Dedifferentiated amniotic fluid mesenchymal stem cell (primary cell): Measurements from ENCODE around the gene ZRANB3.
"Not testable (repeated sequence)": the region's sequence is repeated elsewhere in the genome, so short reads cannot be mapped to it uniquely, and the experiment has no call there.

ENCODE experiments used
- DNase-seq: peaks from one replicate; pipeline ENCODE4 v3.0.0-alpha.2; 2016; ENCODE audit errors: extremely low spot score

The ZRANB3 gene

DNA sequence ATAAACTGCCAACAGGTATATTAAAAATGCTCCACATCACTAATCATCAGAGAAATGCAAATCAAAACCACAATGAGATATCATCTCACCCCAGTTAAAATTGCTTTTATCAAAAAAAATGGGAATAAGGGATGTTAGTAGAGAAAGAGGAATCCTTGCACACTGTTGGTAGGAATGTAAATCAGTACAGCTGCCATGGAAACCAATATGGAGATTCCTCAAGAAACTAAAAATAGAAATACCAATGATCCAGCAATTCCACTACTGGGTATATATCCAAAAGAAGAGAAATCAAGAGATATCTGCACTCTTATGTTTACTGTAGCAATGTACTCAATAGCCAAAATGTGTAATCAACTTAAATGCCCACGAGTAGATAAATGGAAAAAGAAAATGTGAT lies 40.6 kb downstream of the ZRANB3 start:
- DNase-seq, result no peak

DNA sequence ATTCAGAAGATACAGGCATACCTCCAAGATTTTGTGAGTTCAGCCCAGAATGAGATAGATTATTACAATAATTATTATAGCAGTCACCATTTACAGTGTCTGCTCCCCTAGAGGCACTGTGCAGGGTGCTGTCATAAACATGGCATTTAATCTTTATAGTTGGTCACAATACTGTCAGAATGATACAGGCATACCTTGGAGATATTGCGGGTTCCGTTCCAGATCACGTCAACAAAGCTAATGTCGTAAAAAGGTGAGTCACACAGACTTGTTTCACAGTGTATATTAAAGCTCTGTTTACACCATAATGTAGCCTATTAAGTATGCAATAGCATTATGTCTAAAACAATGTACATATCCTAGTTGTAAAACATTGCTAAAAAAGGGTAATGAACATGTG lies 45.6 kb downstream of the ZRANB3 start:
- DNase-seq, result no peak

DNA sequence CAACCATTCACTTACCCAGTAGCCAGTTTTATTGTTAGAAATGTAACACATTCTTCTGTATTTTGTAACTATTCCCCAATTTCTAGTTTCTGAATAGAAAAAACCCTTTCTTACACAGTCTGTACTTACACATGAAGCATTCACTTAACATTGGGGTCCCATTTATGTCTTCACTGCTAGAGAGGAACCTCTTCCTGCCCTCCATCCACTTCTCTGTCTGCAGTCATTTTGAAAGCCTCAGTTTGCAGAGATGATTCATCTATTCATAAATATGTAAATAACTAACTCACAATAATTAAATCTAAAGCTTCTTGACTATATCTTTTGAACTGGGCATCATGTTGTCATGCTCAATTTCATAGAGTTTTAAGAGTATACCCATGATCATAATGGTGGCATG lies 55.9 kb downstream of the ZRANB3 start:
- DNase-seq, result no peak

DNA sequence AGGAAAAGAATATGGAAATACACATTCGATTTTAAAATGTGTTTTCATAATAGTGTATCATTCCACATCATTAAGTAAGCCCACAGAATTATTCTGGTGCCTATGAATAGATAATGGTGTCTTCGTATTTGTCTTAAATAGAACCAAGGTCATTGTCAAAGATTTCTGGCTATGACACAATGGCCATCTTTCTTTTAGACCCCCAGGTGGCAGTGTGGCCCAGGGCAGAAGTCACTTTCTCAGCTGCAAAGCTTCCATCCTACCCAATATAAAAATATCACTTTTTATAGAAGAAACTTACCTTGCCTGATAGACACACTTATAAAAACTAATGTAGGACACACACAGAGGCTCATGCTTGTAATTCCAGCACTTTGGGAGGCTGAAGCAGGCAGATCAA lies 57.5 kb downstream of the ZRANB3 start:
- DNase-seq, result no peak

DNA sequence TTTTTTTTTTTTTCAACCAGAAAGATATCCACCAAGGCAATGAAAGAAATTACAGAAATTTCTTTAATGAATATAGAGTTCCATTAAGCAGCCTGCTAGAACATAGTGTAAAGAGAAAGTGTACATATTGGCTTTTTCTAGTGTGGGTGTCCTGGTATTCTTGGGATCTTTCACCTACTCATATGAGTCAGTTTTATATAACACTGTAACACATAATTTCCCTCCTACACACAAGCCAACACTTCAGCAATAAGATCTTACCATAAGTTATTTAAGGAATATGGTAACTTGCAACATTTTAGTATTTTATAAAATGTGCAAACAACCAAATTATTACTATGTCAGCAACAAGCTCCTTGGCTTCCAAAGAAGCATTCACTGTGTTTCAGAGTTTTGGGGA lies 59.9 kb downstream of the ZRANB3 start:
- no peak for DNase-seq

DNA sequence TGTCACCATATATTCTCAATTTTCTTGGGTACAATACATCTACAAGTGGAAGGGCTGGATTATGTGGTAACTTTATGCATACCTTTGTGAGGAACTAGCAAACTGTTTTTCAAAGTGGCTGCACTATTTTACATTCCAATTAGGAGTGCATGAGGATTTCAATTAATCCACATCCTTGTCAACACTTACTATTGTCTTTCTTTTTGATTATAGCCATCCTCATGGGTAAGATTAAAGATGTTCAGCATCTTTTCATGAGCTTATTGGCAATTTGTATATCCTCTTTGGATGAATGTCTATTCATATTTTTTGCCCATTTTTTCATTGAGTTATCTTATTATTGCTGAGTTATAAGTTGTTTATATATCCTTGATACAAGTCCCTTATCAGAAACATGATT lies 73.7 kb downstream of the ZRANB3 start:
- DNase-seq, result no peak

DNA sequence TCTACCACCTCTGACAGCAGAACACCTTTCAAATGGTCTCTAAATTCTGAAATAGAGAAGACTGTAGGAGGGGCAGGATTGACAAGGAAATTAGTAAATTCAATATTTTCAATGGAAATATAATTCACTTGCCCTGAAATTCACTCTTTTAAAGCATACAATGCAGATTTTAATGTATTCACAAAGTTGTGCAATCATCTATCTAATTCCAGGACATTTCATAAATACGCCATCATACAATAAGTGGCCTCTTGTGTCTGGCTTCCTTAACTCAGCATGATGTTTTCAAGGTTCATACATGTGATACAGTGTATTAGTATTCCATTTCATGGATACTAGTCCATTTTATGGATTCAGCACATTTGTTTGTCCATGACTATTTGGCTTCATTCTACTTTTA lies 74.2 kb downstream of the ZRANB3 start:
- no peak for DNase-seq

DNA sequence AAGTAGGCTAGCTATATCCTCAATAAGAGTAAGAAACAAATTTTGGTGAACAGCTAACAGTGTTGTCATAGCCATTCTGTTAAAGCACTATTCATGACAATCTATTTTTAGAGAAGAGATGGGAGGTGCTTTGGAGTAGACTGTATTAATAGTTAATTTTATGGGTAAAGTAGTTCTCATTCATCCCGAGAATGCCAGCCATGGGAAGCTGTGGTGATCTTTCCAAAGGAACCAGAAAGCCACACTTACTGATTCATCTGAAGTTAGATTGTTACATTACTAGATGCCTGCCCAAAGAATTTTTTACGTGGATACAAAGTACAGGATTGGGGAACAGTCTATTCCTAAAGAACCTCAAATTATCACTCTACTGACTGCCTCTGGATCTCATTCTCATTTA lies 74.6 kb downstream of the ZRANB3 start:
- DNase-seq, result no peak

DNA sequence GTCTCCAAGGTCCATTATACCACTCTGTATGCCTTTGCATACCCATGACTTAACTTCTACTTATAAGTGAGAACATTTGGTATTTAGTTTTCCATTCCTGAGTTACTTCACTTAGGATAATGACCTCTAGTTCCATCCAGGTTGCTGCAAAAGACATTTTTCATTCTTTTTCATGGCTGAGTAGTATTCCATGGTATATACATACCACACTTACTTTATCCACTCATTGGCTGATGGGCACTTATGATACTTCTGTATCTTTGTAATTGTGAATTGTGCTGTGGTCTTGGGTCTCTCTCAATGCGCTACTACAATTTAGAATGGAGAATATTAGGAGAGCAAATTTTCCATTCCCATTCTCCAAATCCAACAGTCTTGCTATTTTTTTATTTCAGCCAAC lies 76.4 kb downstream of the ZRANB3 start:
- no peak for DNase-seq

DNA sequence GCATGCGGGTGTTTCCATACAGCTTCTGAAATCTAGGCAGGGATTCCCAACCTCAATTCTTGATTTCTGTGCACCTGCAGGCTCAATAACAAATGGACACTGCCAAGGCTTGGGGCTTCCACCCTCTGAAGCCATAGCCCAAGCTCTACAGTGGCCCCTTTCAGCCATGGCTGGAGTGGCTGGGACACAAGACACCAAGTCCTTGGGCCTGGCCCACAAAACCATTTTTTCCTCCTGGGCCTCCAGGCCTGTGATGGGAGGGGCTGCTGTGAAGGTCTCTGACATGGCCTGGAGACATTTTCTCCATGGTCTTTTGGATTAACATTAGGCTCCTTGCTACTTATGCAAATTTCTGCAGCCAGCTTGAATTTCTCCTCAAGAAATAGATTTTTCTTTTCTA lies 78.0 kb downstream of the ZRANB3 start:
- not testable (repeated sequence) for DNase-seq

DNA sequence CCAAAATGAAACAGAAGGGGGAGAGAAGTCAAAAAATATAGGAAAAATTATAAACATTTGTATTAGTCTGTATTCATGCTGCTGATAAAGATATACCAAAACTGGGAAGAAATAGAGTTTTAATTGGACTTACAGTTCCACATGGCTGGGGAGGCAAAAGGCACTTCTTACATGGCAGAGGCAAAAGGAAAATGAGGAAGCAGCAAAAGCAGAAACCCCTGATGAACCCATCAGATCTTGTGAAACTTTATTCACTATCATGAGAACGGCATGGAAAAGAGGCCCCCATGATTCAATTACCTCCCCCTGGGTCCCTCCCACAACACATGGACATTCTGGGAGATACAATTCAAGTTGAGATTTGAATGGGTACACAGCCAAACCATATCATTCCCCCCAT lies 79.1 kb downstream of the ZRANB3 start:
- no peak for DNase-seq

DNA sequence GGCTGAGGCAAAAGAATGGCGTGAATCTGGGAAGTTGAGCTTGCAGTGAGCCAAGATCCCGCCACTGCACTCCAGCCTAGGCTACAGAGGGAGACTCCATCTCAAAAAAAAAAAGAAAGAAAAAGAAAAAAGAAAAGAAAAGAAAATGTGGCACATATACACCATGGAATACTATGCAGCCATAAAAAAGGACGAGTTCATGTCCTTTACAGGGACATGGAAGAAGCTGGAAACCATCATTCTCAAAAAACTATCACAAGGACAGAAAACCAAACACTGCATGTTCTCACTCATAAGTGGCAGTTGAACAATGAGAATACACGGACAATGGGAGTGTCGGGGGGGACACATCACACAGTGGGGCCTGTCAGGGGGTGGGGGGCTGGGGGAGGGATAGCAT lies 88.0 kb downstream of the ZRANB3 start:
- not testable (repeated sequence) for DNase-seq

DNA sequence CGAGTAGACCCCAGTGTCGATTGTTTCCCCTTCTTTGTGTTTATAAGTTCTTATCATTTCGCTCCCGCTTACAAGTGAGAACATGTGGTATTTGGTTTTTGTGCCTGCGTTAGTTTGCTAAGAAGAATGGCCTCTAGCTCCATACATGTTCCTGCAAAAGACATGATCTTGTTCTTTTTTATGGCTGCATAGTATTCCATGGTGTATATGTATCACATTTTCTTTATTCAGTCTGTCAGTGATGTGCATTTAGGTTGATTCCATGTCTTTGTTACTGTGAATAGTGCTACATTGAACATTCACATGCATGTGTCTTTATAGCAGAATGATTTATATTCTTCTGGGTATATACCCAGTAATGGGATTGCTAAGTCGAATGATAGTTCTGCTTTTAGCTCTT lies 95.9 kb downstream of the ZRANB3 start:
- not testable (repeated sequence) for DNase-seq

DNA sequence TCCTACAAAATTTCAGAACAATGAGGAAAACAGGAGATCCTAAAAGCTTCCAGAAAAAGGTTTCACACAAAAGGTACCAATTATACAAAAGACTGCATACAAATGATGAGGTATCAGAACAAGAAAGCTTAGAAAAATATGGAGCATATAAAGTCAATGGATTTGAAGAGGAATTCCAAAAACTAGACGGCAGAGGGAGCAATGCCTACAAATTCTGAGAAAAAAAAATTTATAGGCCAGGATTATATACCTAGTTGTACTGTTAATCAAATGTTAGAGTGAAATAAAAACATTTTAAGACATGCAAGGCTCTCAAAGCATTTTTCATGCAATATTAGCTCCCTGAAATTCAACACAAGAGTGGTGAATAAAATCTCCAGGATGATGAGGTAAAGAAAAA lies 106.2 kb downstream of the ZRANB3 start:
- no peak for DNase-seq

DNA sequence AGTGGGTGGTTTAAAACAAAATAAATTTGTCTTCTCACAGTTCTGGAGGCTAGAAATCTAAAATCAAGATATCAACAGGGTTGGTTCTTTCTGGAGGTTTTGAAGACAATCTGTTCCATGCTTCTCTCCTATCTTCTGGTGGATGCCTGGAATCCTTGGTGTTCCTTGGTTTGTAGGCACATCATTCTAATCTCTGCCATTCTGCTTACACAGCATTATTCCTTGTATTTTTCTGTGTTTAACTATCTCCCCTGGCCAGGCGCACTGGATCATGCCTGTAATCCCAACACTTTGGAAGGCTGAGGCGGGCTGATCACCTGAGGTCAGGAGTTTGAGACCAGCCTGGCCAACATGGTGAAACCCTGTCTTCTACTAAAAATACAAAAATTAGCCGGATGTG lies 108.1 kb downstream of the ZRANB3 start:
- DNase-seq, result no peak

DNA sequence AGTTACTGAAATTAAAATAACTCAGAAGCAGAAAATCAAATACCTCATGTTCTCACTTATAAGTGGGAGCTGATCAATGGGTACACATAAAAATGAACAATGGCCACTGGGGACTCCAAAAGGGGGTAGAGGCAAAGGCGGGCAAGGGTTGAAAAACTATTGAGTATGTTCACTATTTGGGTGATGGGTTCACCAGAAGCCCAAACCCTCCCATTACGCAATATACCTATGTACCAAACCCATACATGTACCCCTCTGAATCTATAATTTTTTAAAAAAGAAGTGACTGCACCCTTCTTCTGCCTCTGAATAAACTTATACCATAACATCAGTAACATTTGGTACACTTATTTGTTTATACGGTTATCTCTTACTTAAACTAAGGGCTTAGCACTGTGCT lies 119.4 kb downstream of the ZRANB3 start:
- DNase-seq, result no peak

DNA sequence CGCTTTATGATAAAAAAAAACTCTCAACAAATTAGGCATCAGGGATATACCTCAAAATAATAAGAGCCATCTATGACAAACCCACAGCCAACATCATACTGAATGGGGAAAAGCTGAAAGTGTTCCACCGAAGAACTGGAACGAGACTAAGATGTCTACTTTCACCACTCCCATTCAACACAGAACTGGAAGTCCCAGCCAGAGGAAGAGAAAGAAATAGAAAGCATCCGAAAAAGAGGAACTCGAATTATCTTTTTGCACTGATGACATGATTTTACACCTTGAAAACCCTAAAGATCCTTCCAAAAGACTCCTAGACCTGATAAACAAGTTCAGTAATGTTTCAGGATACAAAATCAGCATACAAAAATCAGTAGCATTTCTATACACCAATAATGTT lies 121.6 kb downstream of the ZRANB3 start:
- DNase-seq, result no peak

DNA sequence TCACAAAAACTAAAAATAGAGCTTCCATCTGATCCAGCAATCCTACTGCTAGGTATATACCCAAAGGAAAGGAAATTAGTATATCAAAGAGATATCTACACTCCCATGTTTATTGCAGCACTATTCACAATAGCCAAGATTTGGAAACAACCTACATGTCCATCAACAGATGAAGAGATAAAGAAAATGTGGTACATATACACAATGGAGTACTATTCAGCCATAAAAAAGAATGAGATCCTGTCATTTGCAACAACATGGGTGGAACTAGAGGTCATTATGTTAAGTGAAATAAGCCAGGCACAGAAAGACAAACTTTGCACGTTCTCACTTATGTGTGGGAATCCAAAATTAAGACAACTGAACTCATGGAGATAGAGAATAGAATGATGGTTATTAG lies 134.8 kb downstream of the ZRANB3 start:
- not testable (repeated sequence) for DNase-seq

DNA sequence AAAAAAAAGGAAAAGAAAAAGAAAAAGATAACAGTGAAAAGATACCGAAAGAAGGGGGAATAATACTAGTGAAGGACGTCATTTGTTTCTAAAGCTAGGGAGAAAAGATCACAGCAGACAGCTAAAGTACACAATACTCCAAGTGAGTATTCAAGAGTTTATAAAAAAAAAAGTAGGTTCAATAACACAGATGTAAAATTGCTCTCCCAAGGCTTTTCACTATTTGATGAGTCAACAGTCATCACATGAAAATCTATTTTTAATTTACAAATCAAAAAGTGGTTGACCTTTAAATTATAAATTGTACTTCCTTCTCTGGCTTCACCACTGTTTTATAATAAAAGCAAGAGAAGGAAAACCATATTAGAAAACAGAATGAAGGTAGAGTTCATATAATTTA lies 144.0 kb downstream of the ZRANB3 start:
- DNase-seq, result no peak

DNA sequence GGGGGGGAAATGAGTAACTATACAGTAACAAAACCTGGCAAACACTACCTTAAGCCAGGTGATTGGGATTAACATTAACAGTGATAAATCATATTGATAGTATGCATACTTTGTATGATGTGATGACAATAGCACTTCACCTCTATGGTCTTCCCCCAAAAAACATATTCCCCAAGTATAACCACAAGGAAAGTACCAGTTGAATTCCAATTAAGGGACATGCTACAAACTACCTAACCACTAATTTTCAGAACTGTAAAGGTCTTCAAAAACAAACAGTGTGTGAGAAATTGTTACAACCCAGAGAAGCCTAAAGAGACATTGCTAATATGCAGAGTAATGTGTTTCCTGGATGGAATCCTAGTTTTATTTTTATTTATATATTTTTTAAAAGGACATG lies 152.4 kb downstream of the ZRANB3 start:
- no peak for DNase-seq

DNA sequence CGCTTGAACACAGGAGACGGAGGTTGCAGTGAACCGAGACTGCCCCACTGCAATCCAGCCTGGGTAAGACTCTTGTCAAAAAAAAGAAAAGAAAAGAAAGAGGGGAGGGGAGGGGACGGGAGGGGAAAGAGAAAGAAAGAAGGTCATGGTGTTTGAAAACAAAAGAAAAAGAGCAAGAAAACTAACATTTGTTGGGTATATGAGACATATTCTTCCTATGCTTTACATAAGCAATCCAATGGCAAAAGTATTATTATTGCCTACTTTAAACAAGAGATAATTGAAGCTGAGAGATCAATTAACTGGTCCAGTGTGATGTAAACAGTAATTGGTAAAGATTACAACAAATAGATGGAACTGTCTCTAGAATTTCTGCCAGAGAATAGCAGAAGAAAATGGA lies 157.3 kb downstream of the ZRANB3 start:
- no peak for DNase-seq

DNA sequence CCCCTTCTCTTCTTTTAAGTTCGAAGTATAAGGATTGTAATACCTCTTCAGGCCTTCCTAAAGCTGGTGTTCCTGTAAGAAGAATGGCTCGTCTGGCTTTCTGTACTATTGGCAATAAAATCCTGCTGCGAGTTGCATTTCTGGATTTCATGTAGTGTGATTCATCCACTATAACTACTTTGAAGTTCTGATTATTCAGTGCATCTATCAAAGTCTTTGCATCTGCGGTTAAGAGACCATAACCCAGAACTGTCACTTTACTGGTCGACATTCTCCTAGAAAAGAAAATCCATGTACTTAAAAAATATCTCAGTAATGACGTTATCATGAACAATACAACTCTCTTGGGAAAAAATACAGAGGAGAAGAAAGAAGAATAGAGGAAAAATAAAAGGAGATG lies 181.1 kb downstream of the ZRANB3 start:
- no peak for DNase-seq

DNA sequence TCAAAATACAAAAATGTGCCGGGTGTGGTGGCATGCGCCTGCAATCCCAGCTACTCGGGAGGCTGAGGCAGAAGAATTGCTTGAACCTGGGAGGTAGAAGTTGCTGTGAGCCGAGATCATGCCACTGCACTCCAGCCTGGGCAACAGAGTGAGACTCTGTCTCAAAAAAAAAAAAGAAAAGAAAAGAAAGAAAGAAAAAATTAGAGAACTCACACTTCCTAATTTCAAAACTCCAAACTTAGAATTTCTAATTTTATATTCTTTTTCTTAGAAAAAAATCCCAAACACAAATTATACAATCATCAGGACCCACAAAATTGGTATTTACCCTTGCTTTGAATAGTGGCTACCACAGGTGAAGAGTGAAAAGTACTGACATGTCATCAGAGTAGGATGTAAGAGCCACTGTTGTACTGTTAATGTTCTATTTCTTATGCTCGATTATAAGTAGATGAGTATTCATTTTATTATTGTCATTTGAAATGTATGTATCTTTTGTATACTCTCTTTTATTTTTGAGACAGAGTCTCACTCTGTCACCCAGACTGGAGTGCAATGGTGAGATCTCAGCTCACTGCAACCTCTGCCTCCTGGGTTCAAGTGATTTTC lies 182.8 kb downstream of the ZRANB3 start:
- not testable (repeated sequence) for DNase-seq

DNA sequence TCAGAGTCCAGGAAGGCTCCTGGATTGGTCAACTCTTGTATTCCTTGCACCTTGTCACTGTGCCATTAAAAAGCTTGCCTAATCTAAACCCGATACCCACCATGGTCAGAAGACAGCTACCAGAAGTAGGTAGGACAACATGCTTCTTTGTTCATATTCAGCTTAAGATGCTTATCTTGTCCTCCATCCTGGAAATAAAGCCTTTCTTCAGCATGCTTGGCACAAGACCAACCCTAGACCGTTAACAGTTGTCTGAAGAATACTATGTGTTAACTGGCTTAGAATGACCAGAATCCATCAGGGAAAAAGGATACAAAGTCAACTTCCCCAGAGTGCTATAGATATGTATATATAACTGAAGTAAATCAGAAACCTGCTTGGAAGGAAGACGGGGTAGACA lies 193.9 kb downstream of the ZRANB3 start:
- no peak for DNase-seq

DNA sequence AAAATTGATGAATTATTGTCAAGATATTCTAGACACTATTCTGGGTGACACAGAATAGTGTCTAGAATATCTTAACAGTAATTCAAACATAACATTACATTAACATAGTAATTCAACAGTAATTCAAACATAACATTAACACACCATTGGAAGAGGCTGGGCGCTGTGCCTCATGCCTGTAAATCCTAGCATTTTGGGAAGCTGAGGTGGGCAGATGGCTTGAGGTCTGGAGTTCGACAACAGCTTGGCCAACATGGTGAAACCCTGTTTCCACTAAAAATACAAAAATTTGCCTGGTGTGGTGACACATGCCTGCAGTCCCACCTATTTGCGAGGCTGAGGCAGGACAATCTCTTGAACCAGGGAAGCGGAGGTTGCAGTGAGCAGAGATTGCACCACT lies 195.8 kb downstream of the ZRANB3 start:
- no peak for DNase-seq
